Heart left ventricle (tissue), 16 donors: ENCODE results near the gene WWOX. TPM values are rescaled to one million over a fixed set of nuclear protein-coding genes. Genes with fewer than 3 reads are reported as not detected.

Experiments
- ATAC-seq, 4 donors: fragments of 200-7000 bp; cut with Tn5 transposase; one replicate each; pipeline ENCODE4 v1.9.1; 2020 to 2022; ENCODE audit warnings: moderate library complexity in 4 of 4, mild to moderate bottlenecking in 3 of 4, moderate number of reproducible peaks in 1 of 4
- DNase-seq, 5 donors: peaks; one replicate each; pipeline ENCODE4 v3.0.0-alpha.2; 2020
- H3K27ac ChIP-seq, 12 donors: fragments of 200-600 bp; sonication (generic) in 4 of 12; one replicate each; pipeline versions ENCODE4 v1.5.0 to v1.8.0; 2016 to 2022; ENCODE audit warnings: mild to moderate bottlenecking in 2 of 12
- H3K27me3 ChIP-seq, 9 donors: fragments of 200-600 bp; sonication (generic) in 2 of 9; one replicate each; pipeline versions ENCODE4 v1.5.1 to v1.8.0; 2016 to 2022; ENCODE audit warnings: mild to moderate bottlenecking in 3 of 9
- H3K36me3 ChIP-seq, 9 donors: fragments of 200-600 bp; sonication (generic) in 2 of 9; one replicate each; pipeline versions ENCODE4 v1.5.0 to v1.8.0; 2018 to 2022; ENCODE audit warnings: mild to moderate bottlenecking in 2 of 9
- H3K4me1 ChIP-seq, 12 donors: fragments of 200-600 bp; sonication (generic) in 4 of 12; one replicate each; pipeline versions ENCODE4 v1.5.0 to v1.8.0; 2016 to 2022; ENCODE audit warnings: mild to moderate bottlenecking in 3 of 12
- H3K4me3 ChIP-seq, 12 donors: fragments of 200-600 bp; sonication (generic) in 4 of 12; one replicate each; pipeline versions ENCODE4 v1.5.0 to v1.8.0; 2017 to 2022; ENCODE audit warnings: mild to moderate bottlenecking in 9 of 12, moderate library complexity in 4 of 12
- H3K9me3 ChIP-seq, 12 donors: fragments of 200-600 bp; sonication (generic) in 4 of 12; one replicate each; pipeline versions ENCODE4 v1.5.0 to v1.8.0; 2016 to 2022; ENCODE audit warnings: mild to moderate bottlenecking in 1 of 12
- POLR2A ChIP-seq, 2 donors: fragments of 450-650 bp; IDR thresholded peaks; one replicate each; pipeline ENCODE4 v1.6.1; 2017; ENCODE audit warnings: antibody characterized with exemption in 2 of 2, mild to moderate bottlenecking in 2 of 2, moderate library complexity in 2 of 2
- WGBS, 4 donors: extraction: QIAGEN DNeasy Blood & Tissue Kit in 2 of 4; methylation state at CpG; one replicate each; pipeline versions ENCODE4 v1.1.5 to v1.1.7; 2013 to 2018; 5-methylcytosine and 5-hydroxymethylcytosine counted together
- intact Hi-C, 10 donors: fragments of 100-400 bp; cut with DNase I; formaldehyde crosslinking; loops; one replicate each; pipeline versions ENCODE4 v1.11.1 to v1.14.2; 2022
- polyA plus RNA-seq, 2 donors: library from polyadenylated mRNA; stranded (reverse); fragments of 200-250 nt; gene quantifications; one replicate each; pipeline ENCODE4 v1.2.3, GENCODE V29; 2013
- total RNA-seq, 9 donors: library from RNA; depleted of rRNA in 2 of 9; stranded (reverse); fragments of >200 nt in 2 of 9; fragmentation: NEBNext Ultra II Directional in 3 of 9; extraction: Animal tissue kit (Norgen Biotek cat#: 25700) in 3 of 9; gene quantifications; one replicate each; pipeline versions ENCODE4 v1.1.0 to v1.2.4, GENCODE V29; 2016 to 2023
- TF ChIP-seq, protein P1 (sequence below), 12 donors: fragments of 200-600 bp; sonication (generic) in 4 of 12; IDR thresholded peaks; one replicate each; pipeline versions ENCODE4 v1.5.0 to v1.8.0; 2018 to 2022; ENCODE audit warnings: antibody characterized with exemption in 12 of 12, mild to moderate bottlenecking in 5 of 12
- donor health status: ischemic (EF 13 %, LVEDD 7.1; RV severe dilation, severe dysfunction).
- donor health status: healthy with polysubstance abuse.
- donor health status: DM: no; HTN: yes; CAD: no.
- donor health status: DM: no; HTN: no; CAD: no.
- donor health status: ischemic (EF 25% LVEDD 6.9; RV normal size, moderate dysfunction).
- donor health status: ischemic (EF 25% LVEDD 5.7; RV mildly dilated, moderate dysfunction).
- donor health status: healthy.
- donor health status: DM: yes; HTN: yes; CAD: no.
- donor health status: ischemic (EF 35%, LVEDD 5.7; RV mildly dilated, moderate dysfunction).
- donor health status: nonischemic (EF 11% LVEDD 7.7; RV severe dilation, severe dysfunction).
- donor health status: DM: yes; HTN: yes; CAD: no.
- donor health status: PGD.
- donor health status: ischemic (EF 29% LVEDD 5.4; RV normal size, mild dysfunction).
- donor health status: nonischemic (EF 23%, LVEDD 6.1; RV moderate dilation, normal function).

The WWOX gene
- total and polyA plus RNA-seq, 11 donors = 4.3 to 18.3 (median 9.1) TPM

- WGBS, 4 donors = 82 to 87% (median 84%) methylated on average over 8 of the region's 8 CpGs
- Histone ChIP-seq H3K27me3 (no peaks in the 10 kb centered on the region), H3K4me3 (no peak overlapping the region), H3K9me3 (peaks cover 0 to 22% (median 7%) of the 10 kb centered on the region in 12 donors), H3K4me1 (no peaks in the 10 kb centered on the region), H3K36me3 (no peaks in the 10 kb centered on the region), H3K27ac (no peak overlapping the region)
- intact Hi-C loops = loop anchor here in 5 of 10 donors (10.0 kb wide), 3 partner anchors 675 to 1165 kb away; partner anchors contain the start of gene MAF (in 3 of the 5)
- ATAC-seq (no peak), DNase-seq (no peak)
- TF ChIP-seq POLR2A (IDR thresholded peaks at IDR 0.05) = no peak
- TF ChIP-seq, protein P1, sequence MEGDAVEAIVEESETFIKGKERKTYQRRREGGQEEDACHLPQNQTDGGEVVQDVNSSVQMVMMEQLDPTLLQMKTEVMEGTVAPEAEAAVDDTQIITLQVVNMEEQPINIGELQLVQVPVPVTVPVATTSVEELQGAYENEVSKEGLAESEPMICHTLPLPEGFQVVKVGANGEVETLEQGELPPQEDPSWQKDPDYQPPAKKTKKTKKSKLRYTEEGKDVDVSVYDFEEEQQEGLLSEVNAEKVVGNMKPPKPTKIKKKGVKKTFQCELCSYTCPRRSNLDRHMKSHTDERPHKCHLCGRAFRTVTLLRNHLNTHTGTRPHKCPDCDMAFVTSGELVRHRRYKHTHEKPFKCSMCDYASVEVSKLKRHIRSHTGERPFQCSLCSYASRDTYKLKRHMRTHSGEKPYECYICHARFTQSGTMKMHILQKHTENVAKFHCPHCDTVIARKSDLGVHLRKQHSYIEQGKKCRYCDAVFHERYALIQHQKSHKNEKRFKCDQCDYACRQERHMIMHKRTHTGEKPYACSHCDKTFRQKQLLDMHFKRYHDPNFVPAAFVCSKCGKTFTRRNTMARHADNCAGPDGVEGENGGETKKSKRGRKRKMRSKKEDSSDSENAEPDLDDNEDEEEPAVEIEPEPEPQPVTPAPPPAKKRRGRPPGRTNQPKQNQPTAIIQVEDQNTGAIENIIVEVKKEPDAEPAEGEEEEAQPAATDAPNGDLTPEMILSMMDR (IDR thresholded peaks at IDR 0.05) = no peak
Measured at GRCh38 chr16:78919852-78920251, 820.4 kb downstream of the WWOX start.

DNA sequence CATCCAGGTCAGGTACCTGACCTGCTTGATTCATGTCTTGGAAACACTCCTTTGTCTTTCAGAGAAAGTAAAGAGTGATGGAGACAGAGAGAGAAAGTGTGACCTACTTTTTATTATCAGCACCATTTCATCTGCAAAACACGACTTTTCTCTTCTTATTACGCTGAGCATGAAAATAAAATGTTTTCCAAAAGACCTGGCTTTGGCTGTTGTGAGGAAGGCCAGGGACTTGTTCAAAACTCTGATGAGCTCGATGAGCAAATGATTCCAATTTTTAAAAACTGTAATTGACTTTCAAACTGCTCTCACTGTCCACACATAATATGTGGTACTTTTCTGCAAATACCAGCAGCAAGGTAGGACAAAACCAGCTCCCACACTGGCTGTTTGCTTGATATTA, 821.2 kb downstream of the WWOX start:
- ATAC-seq (no peak), DNase-seq (no peak)
- no peak overlapping the region for H3K4me3 ChIP-seq
- H3K27ac ChIP-seq = no peak overlapping the region
- intact Hi-C loops = loop anchor here in 5 of 10 donors (10.0 kb wide), 3 partner anchors 674 to 1164 kb away; partner anchors contain the start of gene MAF (in 3 of the 5)
- H3K27me3 ChIP-seq = no peaks in the 10 kb centered on the region
- H3K9me3 ChIP-seq = peaks cover 0 to 22% (median 7%) of the 10 kb centered on the region in 12 donors
- H3K4me1 ChIP-seq = peaks cover 0 to 3% (median 0%) of the 10 kb centered on the region in 12 donors
- no peaks in the 10 kb centered on the region for H3K36me3 ChIP-seq
- TF ChIP-seq POLR2A (IDR thresholded peaks at IDR 0.05) = no peak
- TF ChIP-seq, protein P1 (IDR thresholded peaks at IDR 0.05) = no peak
- 65 to 85% (median 75%) methylated on average over 3 of the region's 3 CpGs for WGBS, 4 donors

GRCh38 chr16:78925083-78925767, 825.8 kb downstream of the WWOX start:
- Histone ChIP-seq H3K4me3 (no peak overlapping the region), H3K36me3 (no peaks in the 10 kb centered on the region), H3K9me3 (peaks cover 0 to 16% (median 7%) of the 10 kb centered on the region in 12 donors), H3K27me3 (no peaks in the 10 kb centered on the region), H3K4me1 (peaks cover 0 to 3% (median 0%) of the 10 kb centered on the region in 12 donors), H3K27ac (no peak overlapping the region)
- TF ChIP-seq, protein P1 (IDR thresholded peaks at IDR 0.05) = peak; percentile 24 to 64 (median 47)
- TF ChIP-seq POLR2A (IDR thresholded peaks at IDR 0.05) = no peak
- WGBS, 4 donors = 58 to 70% (median 61%) methylated on average over 8 of the region's 8 CpGs
- ATAC-seq (peak in 3 of 4 donors; percentile 32 to 54 (median 44)), DNase-seq (peak in 2 of 5 donors; percentile 41 to 53)
- intact Hi-C loops = loop anchor here (2.0 to 10.0 kb wide), 5 partner anchors 670 to 1160 kb away; partner anchors contain the start of gene MAF (in 8 of the 10)

- intact Hi-C loops = loop anchor here in 9 of 10 donors (5.0 to 10.0 kb wide), 4 partner anchors 668 to 1158 kb away; partner anchors contain the start of gene MAF (in 7 of the 9)
Measured at GRCh38 chr16:78926723-78927210, 827.3 kb downstream of the WWOX start.

More at GRCh38 chr16:78926723-78927210, 827.3 kb downstream of the WWOX start:
- Histone ChIP-seq H3K27ac (no peak overlapping the region), H3K4me3 (no peak overlapping the region), H3K27me3 (no peaks in the 10 kb centered on the region), H3K36me3 (no peaks in the 10 kb centered on the region), H3K4me1 (peaks cover 0 to 3% (median 0%) of the 10 kb centered on the region in 12 donors), H3K9me3 (peaks cover 0 to 11% (median 4%) of the 10 kb centered on the region in 12 donors)
- TF ChIP-seq, protein P1 (IDR thresholded peaks at IDR 0.05) = no peak
- no peak for TF ChIP-seq POLR2A (IDR thresholded peaks at IDR 0.05)
- ATAC-seq = no peak
- 93 to 97% (median 96%) methylated on average over 5 of the region's 5 CpGs for WGBS, 4 donors
- no peak for DNase-seq
